ENCODE results near the gene TRIM28.

DNA sequence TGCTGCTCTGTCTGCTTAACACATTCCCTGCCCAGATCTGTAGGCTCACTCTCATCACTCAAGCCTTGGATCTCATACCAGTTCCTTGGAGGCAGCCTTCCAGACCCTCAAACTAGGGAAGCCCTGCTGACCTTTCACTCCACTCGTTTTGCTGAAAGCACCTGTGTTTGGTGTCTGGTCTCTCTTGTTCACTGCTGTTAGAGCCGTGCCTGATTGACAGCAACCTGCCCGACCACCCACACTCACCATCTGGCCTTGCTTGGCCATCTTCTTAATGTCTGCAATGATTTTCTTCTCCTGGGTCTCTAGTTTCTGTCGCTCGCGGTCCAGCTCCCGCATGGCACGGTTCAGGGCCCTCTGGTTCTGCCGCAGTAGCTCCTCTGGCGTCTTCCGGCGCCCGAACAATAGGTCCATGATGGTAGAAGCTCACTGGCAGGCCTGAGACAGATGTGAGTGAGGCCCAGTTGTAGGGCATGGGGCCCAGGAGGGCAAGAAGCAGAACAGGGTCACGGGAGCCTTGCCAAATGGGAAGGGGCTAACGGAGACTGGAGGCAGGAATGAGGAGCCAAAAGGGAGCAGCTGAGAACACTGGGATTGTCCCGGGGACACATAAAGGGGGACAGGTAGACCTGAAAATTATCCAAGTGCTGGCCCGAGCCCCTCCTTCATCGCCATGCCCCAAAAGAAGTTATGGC, 10.1 kb downstream of the TRIM28 start:
- TF ChIP-seq, protein P1, sequence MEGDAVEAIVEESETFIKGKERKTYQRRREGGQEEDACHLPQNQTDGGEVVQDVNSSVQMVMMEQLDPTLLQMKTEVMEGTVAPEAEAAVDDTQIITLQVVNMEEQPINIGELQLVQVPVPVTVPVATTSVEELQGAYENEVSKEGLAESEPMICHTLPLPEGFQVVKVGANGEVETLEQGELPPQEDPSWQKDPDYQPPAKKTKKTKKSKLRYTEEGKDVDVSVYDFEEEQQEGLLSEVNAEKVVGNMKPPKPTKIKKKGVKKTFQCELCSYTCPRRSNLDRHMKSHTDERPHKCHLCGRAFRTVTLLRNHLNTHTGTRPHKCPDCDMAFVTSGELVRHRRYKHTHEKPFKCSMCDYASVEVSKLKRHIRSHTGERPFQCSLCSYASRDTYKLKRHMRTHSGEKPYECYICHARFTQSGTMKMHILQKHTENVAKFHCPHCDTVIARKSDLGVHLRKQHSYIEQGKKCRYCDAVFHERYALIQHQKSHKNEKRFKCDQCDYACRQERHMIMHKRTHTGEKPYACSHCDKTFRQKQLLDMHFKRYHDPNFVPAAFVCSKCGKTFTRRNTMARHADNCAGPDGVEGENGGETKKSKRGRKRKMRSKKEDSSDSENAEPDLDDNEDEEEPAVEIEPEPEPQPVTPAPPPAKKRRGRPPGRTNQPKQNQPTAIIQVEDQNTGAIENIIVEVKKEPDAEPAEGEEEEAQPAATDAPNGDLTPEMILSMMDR (IDR thresholded peaks at IDR 0.05): no peak
- no peak for TF ChIP-seq POLR2A (IDR thresholded peaks at IDR 0.05)
